DOHH2 (cell line): Measurements from ENCODE around the gene C16orf54.
"Not testable (repeated sequence)": the region's sequence is repeated elsewhere in the genome, so short reads cannot be mapped to it uniquely, and the experiment has no call there.

Experiments used
- CTCF ChIP-seq: fragments of 200-600 bp; sonication (generic); IDR thresholded peaks from one replicate; pipeline ENCODE4 v1.5.1; 2014; ENCODE audit warnings: antibody characterized with exemption, mild to moderate bottlenecking, low read depth, low read length; ENCODE audit not compliant: poor library complexity, severe bottlenecking
- EZH2phosphoT487 ChIP-seq: fragments of 200-600 bp; sonication (generic); IDR thresholded peaks from 2 replicates; pipeline ENCODE4 v1.6.1; 2017; ENCODE audit warnings: borderline replicate concordance, mild to moderate bottlenecking, antibody characterized with exemption, low read length, moderate library complexity, mixed read lengths

- not testable (repeated sequence) for TF ChIP-seq CTCF, EZH2phosphoT487
Observed at GRCh38 chr16:29783094-29783953, 37.5 kb upstream of the C16orf54 start.
